GM21576 (cell line): ENCODE measurements around the gene GRIN2C.
"Not testable (repeated sequence)": the region's sequence is repeated elsewhere in the genome, so short reads cannot be mapped to it uniquely, and the experiment has no call there.

ENCODE experiments used
- ATAC-seq: cut with Tn5 transposase; IDR thresholded peaks from one replicate; pipeline ENCODE4 v1.9.1; 2021; ENCODE audit warnings: mild to moderate bottlenecking, moderate library complexity; ENCODE audit not compliant: unreplicated experiment

The GRIN2C gene

GRCh38 chr17:74859459-74860228 is at the start of gene GRIN2C:
Gene GRIN2C (minus strand): TSS chr17:74859885. CDS start chr17:74855092, 4,793 bp downstream.
- no peak for ATAC-seq

GRCh38 chr17:74909097-74909496 is 49.4 kb upstream of the GRIN2C start:
- ATAC-seq: not testable (repeated sequence)

- ATAC-seq: no peak
These were observed 47.3 kb upstream of the GRIN2C start for GRCh38 chr17:74907012-74907411.

GRCh38 chr17:74906214-74906793 is 46.6 kb upstream of the GRIN2C start:
- ATAC-seq: not testable (repeated sequence)

DNA sequence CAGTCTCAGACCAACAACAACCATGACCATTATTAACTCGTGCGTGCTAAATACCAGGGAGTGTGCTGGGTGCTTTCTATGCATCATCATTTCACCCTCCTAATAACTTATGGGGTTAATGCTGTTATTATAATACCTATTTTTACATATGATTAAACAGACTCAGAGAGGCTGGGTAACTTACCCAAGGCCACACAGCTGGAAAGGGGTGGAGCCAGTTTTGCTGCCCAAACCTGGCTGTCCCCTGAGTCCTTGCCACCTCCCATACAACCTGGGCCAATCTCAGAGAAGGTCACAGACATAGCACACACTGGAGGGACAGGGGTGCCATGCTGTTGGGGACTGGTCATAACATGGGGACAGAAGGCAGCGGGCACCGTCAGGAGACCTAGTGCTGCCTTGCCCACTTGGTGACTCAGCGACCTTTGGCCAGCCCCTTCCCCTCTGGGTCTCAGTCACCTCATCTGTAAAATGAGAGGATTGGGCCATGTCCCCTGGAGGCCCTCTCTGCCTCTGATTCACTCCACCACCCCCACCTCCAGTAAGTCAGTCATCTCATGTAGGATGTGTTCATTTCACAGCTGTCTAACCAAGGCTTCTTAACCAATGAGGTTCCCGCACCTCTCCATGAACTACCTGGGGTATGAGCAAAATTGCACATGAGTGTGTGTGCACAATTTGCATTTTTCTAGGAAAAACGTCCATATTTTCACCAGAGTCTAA is 45.2 kb upstream of the GRIN2C start:
- no peak for ATAC-seq

GRCh38 chr17:74903671-74904070 is 44.0 kb upstream of the GRIN2C start:
- ATAC-seq: no peak

GRCh38 chr17:74903034-74903433 is 43.3 kb upstream of the GRIN2C start:
- ATAC-seq: no peak

GRCh38 chr17:74901353-74902135 is 41.9 kb upstream of the GRIN2C start:
- no peak for ATAC-seq

DNA sequence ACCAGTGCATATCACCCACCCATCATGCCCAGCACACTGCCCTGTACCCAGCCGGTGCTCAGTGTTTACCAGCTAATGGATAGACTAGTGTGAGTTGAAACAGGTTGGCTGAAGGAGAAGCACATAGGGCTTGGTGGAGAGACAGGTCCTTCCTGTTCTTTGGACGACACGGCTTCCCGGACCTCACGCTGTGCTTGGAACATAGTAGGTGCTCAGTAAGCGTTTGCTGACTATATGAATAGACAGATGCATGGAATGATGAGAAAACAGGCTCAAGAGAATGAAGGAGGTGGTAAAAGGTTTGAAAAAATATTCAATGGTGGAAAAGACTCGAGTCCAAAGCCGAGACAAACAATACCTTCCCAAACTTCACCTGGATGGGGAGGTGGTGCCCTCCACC is 40.5 kb upstream of the GRIN2C start:
- ATAC-seq: no peak

DNA sequence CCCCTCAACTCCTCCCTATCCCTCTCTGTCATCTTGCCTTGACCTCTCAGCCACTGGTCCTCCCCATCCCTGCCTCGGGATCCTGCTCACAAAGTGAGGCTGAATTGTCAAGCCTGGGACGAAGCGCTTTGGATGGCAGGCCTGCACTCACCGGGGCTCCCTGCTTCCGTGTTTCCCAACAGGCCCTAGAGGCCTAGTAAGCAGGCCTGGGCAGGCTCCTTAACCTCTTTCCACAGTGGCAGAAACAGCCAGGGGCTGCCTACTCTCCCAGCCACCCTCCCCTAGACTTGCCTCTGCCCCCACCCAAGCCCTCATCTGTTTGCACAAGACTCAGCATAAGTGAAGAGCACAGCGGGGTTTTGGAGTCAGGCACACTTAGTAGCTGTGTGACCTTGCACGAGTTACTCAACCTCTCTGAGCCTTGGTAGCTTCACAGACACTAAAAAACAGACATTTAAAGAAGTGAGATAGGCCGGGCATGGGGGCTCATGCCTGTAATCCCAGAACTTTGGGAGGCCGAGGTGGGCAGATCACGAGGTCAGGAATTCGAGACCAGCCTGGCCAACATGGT is 38.8 kb upstream of the GRIN2C start:
- no peak for ATAC-seq

DNA sequence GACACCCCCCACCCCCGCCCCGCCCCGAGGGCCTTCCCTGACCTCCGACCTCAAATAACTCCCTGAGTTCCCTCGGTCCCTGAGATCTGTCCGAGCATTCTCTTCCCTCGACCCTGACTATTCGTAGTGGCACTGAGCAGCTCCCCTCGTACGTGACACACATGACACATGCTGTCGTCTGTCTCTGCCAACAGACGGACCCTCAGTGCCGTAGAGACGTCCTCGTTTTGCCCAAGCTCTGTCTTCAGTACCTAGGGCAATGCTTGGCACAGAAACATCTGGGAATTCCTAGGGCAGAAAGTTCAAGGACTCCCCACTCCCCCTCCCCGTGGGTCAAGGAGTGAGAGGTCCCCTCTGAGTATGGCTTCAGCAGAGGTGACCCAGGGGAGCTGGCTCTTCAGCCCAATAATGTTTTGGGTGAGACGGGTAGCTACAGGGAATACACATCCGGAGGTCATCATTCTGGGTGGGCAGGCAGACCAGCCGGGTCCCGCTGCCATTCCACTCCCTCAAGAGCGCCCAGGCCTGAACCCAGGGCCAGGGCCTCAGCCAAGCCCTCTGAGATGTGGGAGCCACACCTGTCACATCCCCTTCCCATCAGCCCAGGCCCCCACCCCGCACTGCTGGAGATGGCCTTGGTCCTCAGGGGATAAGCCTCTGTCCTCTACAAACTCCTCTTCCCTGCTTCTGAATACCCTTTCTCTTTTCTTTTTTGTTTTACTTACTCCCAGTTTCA is 34.4 kb upstream of the GRIN2C start:
- ATAC-seq: no peak

GRCh38 chr17:74892974-74893911 is 33.6 kb upstream of the GRIN2C start, which contains the start of gene FADS6:
Gene FADS6 (minus strand): TSS chr17:74893633. CDS start chr17:74893595, 38 bp downstream.
- ATAC-seq: no peak

- ATAC-seq: no peak
These were observed 32.5 kb upstream of the GRIN2C start for GRCh38 chr17:74892013-74892841.

DNA sequence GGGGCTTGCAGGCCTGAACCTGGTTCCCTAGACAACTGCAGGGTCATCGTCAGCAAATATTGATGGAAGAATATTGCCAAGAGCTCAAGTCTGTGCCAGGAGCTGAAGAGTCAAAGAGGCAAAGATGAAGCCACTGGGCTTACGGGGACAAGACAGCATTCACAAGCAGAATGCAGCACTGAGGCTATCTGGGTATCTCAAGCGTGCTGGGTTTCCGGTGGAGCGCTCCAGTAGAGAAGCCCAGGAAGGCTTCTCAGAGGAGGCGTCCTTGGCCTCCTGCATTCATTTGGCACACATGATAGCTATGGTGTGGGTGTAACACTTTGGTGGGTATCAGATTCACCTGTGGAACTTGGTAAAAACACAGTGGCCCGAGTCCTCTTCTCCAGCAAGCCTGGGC is 30.9 kb upstream of the GRIN2C start:
- ATAC-seq: no peak

- no peak for ATAC-seq
These were observed 28.8 kb upstream of the GRIN2C start for GRCh38 chr17:74888469-74888868.

DNA sequence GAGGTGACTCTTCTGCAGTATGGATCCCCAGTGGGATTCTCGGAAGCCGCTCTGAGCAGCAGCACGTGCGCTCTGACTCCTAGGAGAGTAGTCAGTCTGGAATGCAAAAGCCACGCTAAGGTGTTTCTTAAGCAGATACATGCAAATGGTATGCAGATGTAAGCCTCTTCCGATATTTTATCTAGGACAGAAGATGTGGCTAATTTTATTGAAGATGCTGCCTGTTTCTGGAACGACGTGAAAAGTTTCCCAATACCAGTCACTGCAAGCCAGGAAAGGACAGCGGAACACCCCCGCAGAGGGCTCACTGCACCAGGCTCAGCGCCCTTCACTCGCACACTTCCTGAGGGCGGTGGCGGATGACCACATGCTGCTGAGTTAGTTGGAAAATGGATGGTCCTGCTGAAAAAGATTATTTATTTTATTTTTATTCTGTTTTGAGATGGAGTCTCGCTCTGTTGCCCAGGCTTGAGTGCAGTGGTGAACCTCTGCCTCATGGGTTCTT is 23.6 kb upstream of the GRIN2C start:
- ATAC-seq: no peak

DNA sequence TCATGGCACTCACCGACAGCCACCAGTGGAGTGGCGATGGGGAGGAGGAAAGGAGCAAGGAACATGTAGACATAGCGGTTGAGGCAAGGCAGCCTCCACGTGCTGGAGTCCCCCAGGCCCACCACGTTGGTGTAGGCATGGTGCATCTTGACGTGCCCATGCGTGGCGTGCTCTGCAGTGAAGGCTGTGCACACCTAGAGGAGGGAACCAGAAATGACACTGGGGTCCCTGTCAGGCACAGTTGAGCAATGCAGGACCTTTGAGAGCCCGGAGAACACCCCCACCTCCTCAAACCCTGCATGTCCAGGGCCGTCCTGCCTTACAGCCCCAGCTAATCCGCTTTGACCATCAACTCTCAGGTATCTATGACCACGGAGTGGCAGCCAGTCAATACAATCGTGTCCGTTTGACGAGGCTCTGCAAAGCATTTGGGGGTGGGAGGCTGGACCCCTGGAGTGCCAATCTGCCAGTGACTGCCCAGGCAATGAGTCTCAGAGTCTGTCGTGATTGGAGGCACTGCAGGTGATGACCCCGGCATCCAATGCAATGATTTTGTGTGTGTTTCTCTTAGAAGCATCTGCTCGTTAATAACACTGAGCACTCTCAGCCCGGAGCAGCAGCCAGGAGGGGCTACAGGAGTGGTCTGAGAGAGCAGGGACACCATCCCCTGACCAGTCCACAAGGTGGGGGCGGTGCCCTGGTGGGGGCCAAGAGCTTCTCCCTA is 23.0 kb upstream of the GRIN2C start:
- no peak for ATAC-seq
